SU-DHL-6 (cell line): ENCODE results near the gene CRAT.

ENCODE experiments used
- H2AFZ ChIP-seq: fragments of 200-600 bp; sonication (generic); 2 replicates; pipeline ENCODE4 v1.6.1; 2014; ENCODE audit warnings: low read depth, mild to moderate bottlenecking, moderate library complexity, mixed read lengths, antibody characterized with exemption, low read length; ENCODE audit not compliant: severe bottlenecking
- H3F3A ChIP-seq: fragments of 200-600 bp; shearing (Covaris generic); 2 replicates; pipeline ENCODE4 v1.6.0; 2016; ENCODE audit warnings: antibody characterized with exemption, mild to moderate bottlenecking; ENCODE audit not compliant: insufficient read depth
- H3K27ac ChIP-seq: fragments of 200-600 bp; sonication (generic); 2 replicates; pipeline ENCODE4 v1.5.1; 2016; ENCODE audit warnings: low read depth, mild to moderate bottlenecking, low read length, moderate library complexity, mixed read lengths
- H3K27me3 ChIP-seq: fragments of 200-600 bp; sonication (generic), shearing (Covaris generic); 2 replicates; pipeline ENCODE4 v1.6.0; 2014; ENCODE audit warnings: mild to moderate bottlenecking, low read length
- H3K36me3 ChIP-seq: fragments of 200-600 bp; sonication (generic); 2 replicates; pipeline ENCODE4 v1.6.1; 2014; ENCODE audit warnings: mild to moderate bottlenecking, low read length, mixed read lengths
- H3K4me2 ChIP-seq: fragments of 300-600, 200-600 bp; shearing (Covaris generic), sonication (generic); 2 replicates; pipeline ENCODE4 v1.6.0; 2014; ENCODE audit warnings: low read length, low read depth, mild to moderate bottlenecking; ENCODE audit not compliant: poor library complexity, severe bottlenecking
- H3K4me3 ChIP-seq: fragments of 200-600 bp; sonication (generic); 2 replicates; pipeline ENCODE4 v1.5.1; 2014; ENCODE audit warnings: antibody characterized with exemption, low read length, mild to moderate bottlenecking, mixed read lengths; ENCODE audit not compliant: insufficient read depth, poor library complexity, severe bottlenecking
- H3K79me2 ChIP-seq: fragments of 200-600 bp; sonication (generic); 2 replicates; pipeline ENCODE4 v1.6.1; 2014; ENCODE audit warnings: mild to moderate bottlenecking, low read length, moderate library complexity; ENCODE audit not compliant: insufficient read depth
- H3K9ac ChIP-seq: fragments of 200-600 bp; sonication (generic); 2 replicates; pipeline ENCODE4 v1.7.0; 2014; ENCODE audit warnings: mild to moderate bottlenecking, low read length
- H3K9me2 ChIP-seq: fragments of 200-600 bp; sonication (generic); replicated peaks from 2 replicates; pipeline ENCODE4 v1.6.1; 2014; ENCODE audit warnings: low read length; ENCODE audit not compliant: insufficient read depth
- H3K9me3 ChIP-seq: fragments of 200-600 bp; sonication (generic); 2 replicates; pipeline ENCODE4 v1.6.1; 2014; ENCODE audit warnings: low read length, mixed read lengths; ENCODE audit not compliant: insufficient read depth
- H4K20me1 ChIP-seq: fragments of 200-600 bp; sonication (generic); 2 replicates; pipeline ENCODE4 v1.6.1; 2014; ENCODE audit warnings: low read depth, mild to moderate bottlenecking, antibody characterized with exemption, low read length, moderate library complexity, mixed read lengths
- CTCF ChIP-seq: fragments of 200-600 bp; sonication (generic); IDR thresholded peaks from one replicate; pipeline ENCODE4 v1.5.1; 2017; ENCODE audit warnings: antibody characterized with exemption, mild to moderate bottlenecking, low read length, moderate library complexity; ENCODE audit not compliant: insufficient read depth, poor library complexity, severe bottlenecking
- EZH2phosphoT487 ChIP-seq: fragments of 200-600 bp; sonication (generic), shearing (Covaris generic); conservative IDR thresholded peaks from 2 replicates; pipeline ENCODE4 v1.6.1; 2018; ENCODE audit warnings: mild to moderate bottlenecking, antibody characterized with exemption, low read length, moderate library complexity, mixed read lengths

CRAT gene

GRCh38 chr9:129109952-129110739 lies 447 bp downstream of the CRAT start:
- no peak for TF ChIP-seq CTCF
- no peak for TF ChIP-seq EZH2phosphoT487
- H3K4me3 ChIP-seq, result no peak overlapping the region
- H3K9me3 ChIP-seq, result no peaks in the 10 kb centered on the region
- no peaks in the 10 kb centered on the region for H3K9me2 ChIP-seq
- H4K20me1 ChIP-seq, result no peaks in the 10 kb centered on the region
- H3K79me2 ChIP-seq, result peaks cover 34% of the 10 kb centered on the region
- H3K27me3 ChIP-seq, result no peaks in the 10 kb centered on the region
- H3K36me3 ChIP-seq, result no peaks in the 10 kb centered on the region
- H3F3A ChIP-seq, result 0 out of 2 replicates have a peak, but pooled peaks cover 12% of the 10 kb centered on the region
- no peak overlapping the region for H3K27ac ChIP-seq
- no peak overlapping the region for H3K4me2 ChIP-seq
- H2AFZ ChIP-seq, result no peak overlapping the region
- H3K9ac ChIP-seq, result no peak overlapping the region

- H3K27ac ChIP-seq, result no peak overlapping the region
- H3K9me2 ChIP-seq, result no peaks in the 10 kb centered on the region
- no peaks in the 10 kb centered on the region for H3K9me3 ChIP-seq
- no peak overlapping the region for H2AFZ ChIP-seq
- no peak overlapping the region for H3K4me3 ChIP-seq
- peaks cover 27% of the 10 kb centered on the region for H3K79me2 ChIP-seq
- H3K36me3 ChIP-seq, result no peaks in the 10 kb centered on the region
- H4K20me1 ChIP-seq, result no peaks in the 10 kb centered on the region
- H3F3A ChIP-seq, result 0 out of 2 replicates have a peak, but pooled peaks cover 10% of the 10 kb centered on the region
- no peak for TF ChIP-seq CTCF
- TF ChIP-seq EZH2phosphoT487, result no peak
- no peak overlapping the region for H3K9ac ChIP-seq
- H3K27me3 ChIP-seq, result no peaks in the 10 kb centered on the region
- no peak overlapping the region for H3K4me2 ChIP-seq
These were observed 1.1 kb downstream of the CRAT start for GRCh38 chr9:129109537-129109903.

GRCh38 chr9:129108805-129109536 lies 1.6 kb downstream of the CRAT start:
- Histone ChIP-seq H2AFZ (no peak overlapping the region), H3K79me2 (peaks cover 22% of the 10 kb centered on the region), H3K27me3 (no peaks in the 10 kb centered on the region), H3K9ac (no peak overlapping the region), H3K4me3 (no peak overlapping the region), H4K20me1 (no peaks in the 10 kb centered on the region), H3K4me2 (no peak overlapping the region), H3K27ac (no peak overlapping the region), H3F3A (0 out of 2 replicates have a peak, but pooled peaks cover 5% of the 10 kb centered on the region), H3K36me3 (no peaks in the 10 kb centered on the region), H3K9me3 (no peaks in the 10 kb centered on the region), H3K9me2 (no peaks in the 10 kb centered on the region)
- TF ChIP-seq EZH2phosphoT487, result no peak
- no peak for TF ChIP-seq CTCF
